Thoracic aorta (tissue), 2 donors: ENCODE data around the gene KRT80. TPM values are rescaled to one million over a fixed set of nuclear protein-coding genes. Genes with fewer than 3 reads are reported as not detected.

Experiments
- ATAC-seq: fragments of 150-250 bp; one replicate; pipeline ENCODE4 v1.8.0; 2017; ENCODE audit warnings: low read depth; ENCODE audit not compliant: insufficient number of reproducible peaks, low FRiP score
- DNase-seq: peaks from one replicate; pipeline ENCODE4 v3.0.0-alpha.2; 2020; ENCODE audit warnings: low spot score
- H3K27ac ChIP-seq, 2 donors: fragments of 200-600 bp; sonication (generic); 1 replicate in 1 of 2; 2 replicates in 1 of 2; pipeline ENCODE4 v1.5.1; 2016; ENCODE audit warnings: mild to moderate bottlenecking in 2 of 2, moderate library complexity in 2 of 2
- H3K27me3 ChIP-seq: fragments of 200-600 bp; sonication (generic); replicated peaks from 2 replicates; pipeline ENCODE4 v1.6.0; 2016; ENCODE audit warnings: mild to moderate bottlenecking; ENCODE audit not compliant: insufficient read depth
- H3K36me3 ChIP-seq: fragments of 200-600 bp; sonication (generic); one replicate; pipeline ENCODE4 v1.5.1; 2016
- H3K4me1 ChIP-seq, 2 donors: fragments of 200-600 bp; sonication (generic); 1 replicate in 1 of 2; 2 replicates in 1 of 2; pipeline versions ENCODE4 v1.5.1 to v1.6.0; 2016; ENCODE audit warnings: low read depth in 2 of 2, mild to moderate bottlenecking in 1 of 2; ENCODE audit not compliant: control insufficient read depth in 1 of 2
- H3K4me3 ChIP-seq: fragments of 200-600 bp; sonication (generic); 2 replicates; pipeline ENCODE4 v1.5.1; 2016; ENCODE audit warnings: mild to moderate bottlenecking
- H3K9me3 ChIP-seq: fragments of 200-600 bp; sonication (generic); 2 replicates; pipeline ENCODE4 v1.5.1; 2016
- total RNA-seq, 2 donors: library from RNA; depleted of rRNA; stranded (reverse); fragments of >200 nt; gene quantifications; one replicate each; pipeline versions ENCODE4 v1.1.0 to v1.2.3, GENCODE V29; 2016
- TF ChIP-seq, protein P1 (sequence below): fragments of 200-600 bp; sonication (generic); IDR thresholded peaks from one replicate; pipeline ENCODE4 v1.5.1; 2019; ENCODE audit warnings: antibody characterized with exemption

The KRT80 gene
- total RNA-seq, 2 donors from 2014 or later, result 0.21 to 0.41 TPM

DNA sequence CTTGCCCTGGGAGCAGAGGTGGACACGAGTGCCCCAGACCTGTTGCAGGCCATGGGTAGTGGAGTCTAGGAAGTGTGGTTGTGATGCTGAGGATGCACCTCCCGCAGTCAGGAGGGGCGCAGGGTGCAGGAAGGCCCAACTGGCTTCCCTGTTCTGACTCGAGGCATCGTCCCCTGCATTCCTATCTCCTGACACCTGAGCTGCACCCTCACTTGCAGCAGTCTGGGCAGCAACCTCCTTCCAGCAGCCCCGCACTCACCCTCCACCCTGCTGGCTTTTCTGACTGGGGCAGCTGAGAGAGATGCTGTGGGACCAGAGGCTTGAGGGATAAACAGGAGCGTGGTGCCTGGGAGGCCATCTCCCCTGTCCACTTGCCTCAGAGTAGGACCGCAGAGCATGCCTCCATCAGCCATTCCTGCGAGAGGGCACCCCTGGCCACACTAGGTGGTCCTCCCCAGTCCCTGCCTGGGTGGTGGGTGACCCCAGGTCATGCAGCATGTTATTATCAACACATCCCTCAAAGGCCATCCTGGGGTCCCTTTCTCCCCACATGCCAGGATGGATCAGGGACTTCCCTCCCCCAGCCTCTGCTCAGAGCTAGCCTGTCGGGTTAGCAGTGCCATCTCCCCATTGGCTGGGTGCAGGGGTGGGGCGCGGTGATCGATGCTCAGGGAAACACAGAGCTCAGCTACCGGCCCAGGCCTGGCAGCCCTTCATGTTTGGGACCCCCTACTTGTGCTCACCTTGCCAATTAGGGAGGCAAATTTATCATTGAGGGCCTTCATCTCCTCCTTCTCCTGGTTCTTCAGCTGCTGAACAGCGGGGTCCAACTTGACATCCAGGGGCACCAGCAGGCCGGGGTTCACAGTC, 719 bp downstream of the KRT80 start:
- H3K4me1 ChIP-seq, result peaks cover 41 to 75% of the 10 kb centered on the region in 2 donors
- H3K4me3 ChIP-seq, result no peak overlapping the region
- TF ChIP-seq, protein P1, sequence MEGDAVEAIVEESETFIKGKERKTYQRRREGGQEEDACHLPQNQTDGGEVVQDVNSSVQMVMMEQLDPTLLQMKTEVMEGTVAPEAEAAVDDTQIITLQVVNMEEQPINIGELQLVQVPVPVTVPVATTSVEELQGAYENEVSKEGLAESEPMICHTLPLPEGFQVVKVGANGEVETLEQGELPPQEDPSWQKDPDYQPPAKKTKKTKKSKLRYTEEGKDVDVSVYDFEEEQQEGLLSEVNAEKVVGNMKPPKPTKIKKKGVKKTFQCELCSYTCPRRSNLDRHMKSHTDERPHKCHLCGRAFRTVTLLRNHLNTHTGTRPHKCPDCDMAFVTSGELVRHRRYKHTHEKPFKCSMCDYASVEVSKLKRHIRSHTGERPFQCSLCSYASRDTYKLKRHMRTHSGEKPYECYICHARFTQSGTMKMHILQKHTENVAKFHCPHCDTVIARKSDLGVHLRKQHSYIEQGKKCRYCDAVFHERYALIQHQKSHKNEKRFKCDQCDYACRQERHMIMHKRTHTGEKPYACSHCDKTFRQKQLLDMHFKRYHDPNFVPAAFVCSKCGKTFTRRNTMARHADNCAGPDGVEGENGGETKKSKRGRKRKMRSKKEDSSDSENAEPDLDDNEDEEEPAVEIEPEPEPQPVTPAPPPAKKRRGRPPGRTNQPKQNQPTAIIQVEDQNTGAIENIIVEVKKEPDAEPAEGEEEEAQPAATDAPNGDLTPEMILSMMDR, result no peak
- H3K27ac ChIP-seq, result peak overlapping the region; percentile 60 to 66
- no peak for ATAC-seq
- H3K27me3 ChIP-seq, result no peaks in the 10 kb centered on the region
- no peaks in the 10 kb centered on the region for H3K36me3 ChIP-seq
- H3K9me3 ChIP-seq, result no peaks in the 10 kb centered on the region
- no peak for DNase-seq

DNA sequence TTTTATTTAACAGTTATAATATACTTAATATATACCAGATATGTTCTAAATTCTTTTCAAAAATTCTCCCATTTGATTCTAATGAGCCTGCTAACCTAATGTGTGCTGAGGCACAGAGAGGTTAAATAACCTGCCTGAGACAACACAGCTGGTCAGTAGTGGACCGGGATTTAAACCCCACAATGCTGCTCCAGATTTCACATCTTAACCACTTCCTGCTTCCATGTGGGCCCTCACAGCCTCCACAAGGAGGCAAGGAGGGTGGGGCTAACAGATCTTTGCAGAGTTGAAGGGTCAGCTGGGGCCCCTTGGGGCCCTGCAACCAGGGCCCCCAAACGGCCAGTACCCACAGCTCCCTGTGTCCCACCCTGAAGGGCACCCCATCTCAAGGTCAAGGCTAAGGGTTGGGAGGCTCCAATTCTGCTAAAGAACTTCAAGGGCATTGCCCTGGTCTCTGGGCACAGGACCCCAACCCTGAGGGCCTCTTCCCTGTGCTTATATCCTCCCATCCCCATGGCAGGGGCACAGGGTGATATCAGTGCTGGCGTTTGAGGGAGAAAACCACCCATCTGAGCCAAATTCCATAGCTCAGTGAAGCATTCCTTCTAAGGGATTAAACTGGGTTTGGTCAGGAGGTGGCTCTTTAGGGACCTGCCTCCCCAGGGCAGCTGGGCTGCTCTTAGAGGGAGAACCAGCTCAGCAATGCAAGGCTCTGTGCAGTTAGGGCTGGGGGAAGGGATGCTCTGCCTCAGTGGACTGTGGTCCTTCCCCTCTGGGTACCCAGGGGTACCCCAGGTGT, 2.2 kb downstream of the KRT80 start:
- DNase-seq (no peak), ATAC-seq (no peak)
- no peak overlapping the region for H3K4me3 ChIP-seq
- TF ChIP-seq, protein P1, result no peak
- peak overlapping the region; percentile 66 to 77 for H3K27ac ChIP-seq
- H3K4me1 ChIP-seq, result peaks cover 45 to 82% of the 10 kb centered on the region in 2 donors
- H3K36me3 ChIP-seq, result no peaks in the 10 kb centered on the region
- H3K9me3 ChIP-seq, result no peaks in the 10 kb centered on the region
- no peaks in the 10 kb centered on the region for H3K27me3 ChIP-seq

- ATAC-seq, result no peak
These were observed 3.2 kb downstream of the KRT80 start for GRCh38 chr12:52188658-52189057.

DNA sequence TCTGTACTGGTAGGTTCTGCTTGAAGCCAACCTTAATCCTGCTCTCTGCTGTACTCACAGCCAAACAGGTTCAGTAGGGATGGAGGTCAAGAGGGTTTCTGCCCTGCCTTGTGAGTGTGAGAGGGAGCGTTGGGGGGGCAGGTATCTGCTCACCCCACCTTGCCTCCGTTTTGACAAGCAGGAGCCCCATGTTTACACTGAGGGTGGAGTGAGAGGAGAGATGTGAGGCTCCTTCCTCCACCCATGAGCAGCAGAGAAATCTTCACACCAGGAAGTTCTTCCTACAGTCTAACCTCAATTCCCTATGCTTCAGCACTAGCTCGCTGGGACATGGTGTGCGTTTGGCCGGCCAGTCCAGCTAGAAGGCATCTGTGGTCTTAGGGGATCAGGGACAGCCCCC, 4.2 kb downstream of the KRT80 start:
- Histone ChIP-seq H3K36me3 (no peaks in the 10 kb centered on the region), H3K9me3 (no peaks in the 10 kb centered on the region), H3K4me1 (peaks cover 26 to 70% of the 10 kb centered on the region in 2 donors), H3K27ac (peak overlapping the region; percentile 77 to 84), H3K27me3 (no peaks in the 10 kb centered on the region), H3K4me3 (no peak overlapping the region)
- TF ChIP-seq, protein P1, result no peak
- ATAC-seq (no peak), DNase-seq (no peak)

More at GRCh38 chr12:52188658-52189057, 3.2 kb downstream of the KRT80 start:
- no peaks in the 10 kb centered on the region for H3K36me3 ChIP-seq
- no peaks in the 10 kb centered on the region for H3K27me3 ChIP-seq
- H3K4me1 ChIP-seq, result peaks cover 36 to 73% of the 10 kb centered on the region in 2 donors
- H3K9me3 ChIP-seq, result no peaks in the 10 kb centered on the region
- peak overlapping the region; percentile 66 to 77 for H3K27ac ChIP-seq
- DNase-seq, result no peak
- no peak overlapping the region for H3K4me3 ChIP-seq
- TF ChIP-seq, protein P1, result no peak

DNA sequence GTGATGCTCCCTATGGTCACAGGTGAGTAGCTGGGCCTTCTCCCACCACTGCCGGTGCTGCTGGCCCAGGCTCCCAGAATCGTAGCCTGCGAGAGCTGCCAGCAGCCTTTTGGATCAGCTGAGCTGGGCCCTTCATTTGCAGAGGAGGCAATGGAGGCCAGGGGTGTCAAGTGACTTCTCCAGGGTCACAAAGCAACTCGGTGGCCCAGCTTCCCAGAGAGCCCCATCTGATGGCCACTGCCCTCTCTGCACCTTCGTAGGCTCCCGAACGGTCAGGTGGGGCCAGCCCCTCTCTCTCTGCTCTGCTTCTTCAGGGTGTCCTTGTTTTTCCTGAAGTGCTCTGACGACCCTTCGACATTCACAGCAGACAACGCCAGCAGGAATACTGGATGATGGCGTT, 4.6 kb downstream of the KRT80 start:
- Histone ChIP-seq H3K9me3 (no peaks in the 10 kb centered on the region), H3K27ac (peak overlapping the region; percentile 77 to 84), H3K36me3 (no peaks in the 10 kb centered on the region), H3K27me3 (no peaks in the 10 kb centered on the region), H3K4me3 (no peak overlapping the region), H3K4me1 (peaks cover 23 to 66% of the 10 kb centered on the region in 2 donors)
- ATAC-seq (no peak), DNase-seq (no peak)
- TF ChIP-seq, protein P1, result no peak
